ENCODE results near the gene VSIG10L.

- no peak for TF ChIP-seq CTCF (IDR thresholded peaks at IDR 0.05 in 4 of 5, conservative IDR thresholded peaks at IDR 0.05 in 1 of 5)
- TF ChIP-seq POLR2A (IDR thresholded peaks at IDR 0.05), result peak; percentile 82 to 91
These were observed 24.7 kb upstream of the VSIG10L start for GRCh38 chr19:51366389-51367254.
